HG03469 (cell line): ENCODE results near the gene LSM14B.

Source experiments
- ATAC-seq: cut with Tn5 transposase; IDR thresholded peaks from one replicate; pipeline ENCODE4 v1.9.1; 2021; ENCODE audit warnings: mild to moderate bottlenecking, moderate library complexity, moderate number of reproducible peaks; ENCODE audit not compliant: unreplicated experiment

LSM14B gene

GRCh38 chr20:62160253-62160652 is 38.0 kb downstream of the LSM14B start:
- no peak for ATAC-seq

- ATAC-seq = no peak
Observed at GRCh38 chr20:62160876-62161275, 38.6 kb downstream of the LSM14B start.

- no peak for ATAC-seq
Observed at GRCh38 chr20:62161347-62161746, 39.1 kb downstream of the LSM14B start.

GRCh38 chr20:62162765-62163484 is 40.6 kb downstream of the LSM14B start:
- ATAC-seq = no peak

- no peak for ATAC-seq
Observed at GRCh38 chr20:62163485-62163865, 41.2 kb downstream of the LSM14B start.

GRCh38 chr20:62163986-62164762 is 41.9 kb downstream of the LSM14B start:
- ATAC-seq = no peak

- no peak for ATAC-seq
Observed at GRCh38 chr20:62164879-62165761, 42.8 kb downstream of the LSM14B start.

- ATAC-seq = no peak
Observed at GRCh38 chr20:62165762-62166399, 43.6 kb downstream of the LSM14B start.

GRCh38 chr20:62167474-62167873 is 45.2 kb downstream of the LSM14B start:
- ATAC-seq = no peak

- ATAC-seq = no peak
Observed at GRCh38 chr20:62168061-62168460, 45.8 kb downstream of the LSM14B start.

- ATAC-seq = no peak
Observed at GRCh38 chr20:62168890-62169435, 46.7 kb downstream of the LSM14B start.

- no peak for ATAC-seq
Observed at GRCh38 chr20:62170536-62170935, 48.3 kb downstream of the LSM14B start.

- ATAC-seq = no peak
Observed at GRCh38 chr20:62171245-62171644, 49.0 kb downstream of the LSM14B start.

GRCh38 chr20:62172666-62173065 is 50.4 kb downstream of the LSM14B start:
- no peak for ATAC-seq

- no peak for ATAC-seq
Observed at GRCh38 chr20:62174021-62174804, 51.9 kb downstream of the LSM14B start.

GRCh38 chr20:62174870-62175624 is 52.8 kb downstream of the LSM14B start:
- no peak for ATAC-seq

- no peak for ATAC-seq
Observed at GRCh38 chr20:62175711-62176110, 53.4 kb downstream of the LSM14B start.

GRCh38 chr20:62176866-62177265 is 54.6 kb downstream of the LSM14B start:
- no peak for ATAC-seq

GRCh38 chr20:62177307-62177706 is 55.0 kb downstream of the LSM14B start:
- no peak for ATAC-seq
